ENCODE measurements around the gene ATG16L2.

DNA sequence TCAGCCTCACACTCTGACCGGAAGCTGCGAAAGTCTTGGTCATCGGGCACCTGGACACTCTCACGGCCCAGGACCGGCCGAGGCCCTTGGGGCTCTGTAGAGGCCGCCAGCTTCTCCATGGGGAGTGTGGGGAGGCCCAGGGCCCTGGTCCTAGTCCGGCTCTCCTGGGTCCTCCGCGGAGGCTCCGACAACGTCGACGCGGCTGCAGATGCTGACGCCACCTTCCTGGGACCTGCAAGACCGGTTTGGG, 33.2 kb upstream of the ATG16L2 start:
- TF ChIP-seq, protein P1, sequence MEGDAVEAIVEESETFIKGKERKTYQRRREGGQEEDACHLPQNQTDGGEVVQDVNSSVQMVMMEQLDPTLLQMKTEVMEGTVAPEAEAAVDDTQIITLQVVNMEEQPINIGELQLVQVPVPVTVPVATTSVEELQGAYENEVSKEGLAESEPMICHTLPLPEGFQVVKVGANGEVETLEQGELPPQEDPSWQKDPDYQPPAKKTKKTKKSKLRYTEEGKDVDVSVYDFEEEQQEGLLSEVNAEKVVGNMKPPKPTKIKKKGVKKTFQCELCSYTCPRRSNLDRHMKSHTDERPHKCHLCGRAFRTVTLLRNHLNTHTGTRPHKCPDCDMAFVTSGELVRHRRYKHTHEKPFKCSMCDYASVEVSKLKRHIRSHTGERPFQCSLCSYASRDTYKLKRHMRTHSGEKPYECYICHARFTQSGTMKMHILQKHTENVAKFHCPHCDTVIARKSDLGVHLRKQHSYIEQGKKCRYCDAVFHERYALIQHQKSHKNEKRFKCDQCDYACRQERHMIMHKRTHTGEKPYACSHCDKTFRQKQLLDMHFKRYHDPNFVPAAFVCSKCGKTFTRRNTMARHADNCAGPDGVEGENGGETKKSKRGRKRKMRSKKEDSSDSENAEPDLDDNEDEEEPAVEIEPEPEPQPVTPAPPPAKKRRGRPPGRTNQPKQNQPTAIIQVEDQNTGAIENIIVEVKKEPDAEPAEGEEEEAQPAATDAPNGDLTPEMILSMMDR (conservative IDR thresholded peaks at IDR 0.05), result no peak
- TF ChIP-seq ZFX (IDR thresholded peaks at IDR 0.05), result no peak
